Activated CD4-positive, alpha-beta T cell treated with anti-CD3 and anti-CD28 coated beads, Interleukin-2, amount 10 ng/mL, durations not matched to agents 7 days and 5 days (primary cell): ENCODE measurements around the gene RNF222. TPM values are rescaled to one million over a fixed set of nuclear protein-coding genes. Genes with fewer than 3 reads are reported as not detected.
"Not testable (repeated sequence)": the region's sequence is repeated elsewhere in the genome, so short reads cannot be mapped to it uniquely, and the experiment has no call there.

ENCODE experiments used
- CTCF ChIA-PET: fragments of 350-600 bp; sonication (Branson Sonifier 250); formaldehyde crosslinking; loops from one replicate; lab custom pipeline; 2021; ENCODE audit warnings: antibody characterized with exemption; lab: Charles Lee
- POLR2A ChIA-PET: fragments of 350-600 bp; sonication (Branson Sonifier 250); formaldehyde crosslinking; loops from one replicate; lab custom pipeline; 2021; ENCODE audit warnings: antibody characterized with exemption; lab: Charles Lee
- DNase-seq: peaks from one replicate; pipeline ENCODE4 v3.0.0-alpha.2; 2020
- H3K27ac Mint-ChIP-seq: one replicate; pipeline ENCODE4 v1.8.0; 2021; ENCODE audit warnings: mild to moderate bottlenecking, moderate library complexity, mixed read lengths
- H3K27me3 Mint-ChIP-seq: one replicate; pipeline ENCODE4 v1.8.0; 2021; ENCODE audit warnings: mixed read lengths
- H3K36me3 Mint-ChIP-seq: one replicate; pipeline ENCODE4 v1.8.0; 2021; ENCODE audit warnings: low read depth, mixed read lengths
- H3K4me1 Mint-ChIP-seq: one replicate; pipeline ENCODE4 v1.8.0; 2021; ENCODE audit warnings: mixed read lengths
- H3K4me3 Mint-ChIP-seq: one replicate; pipeline ENCODE4 v1.8.0; 2021; ENCODE audit warnings: mild to moderate bottlenecking, moderate library complexity, mixed read lengths
- H3K9me3 Mint-ChIP-seq: one replicate; pipeline ENCODE4 v1.8.0; 2021; ENCODE audit warnings: mixed read lengths
- total RNA-seq, 2 experiments: library from RNA; stranded (reverse); gene quantifications; one replicate each; pipeline ENCODE4 v1.2.3, GENCODE V29; 2021

The RNF222 gene
- total RNA-seq, 2 experiments from 2014 or later: 0.10 to 0.12 TPM

GRCh38 chr17:8408371-8408770 lies 10.7 kb upstream of the RNF222 start:
- Mint-ChIP-seq H3K4me1 (peaks cover 18% of the 10 kb centered on the region), H3K36me3 (no peaks in the 10 kb centered on the region), H3K4me3 (no peak overlapping the region), H3K27me3 (peaks cover 16% of the 10 kb centered on the region), H3K9me3 (no peaks in the 10 kb centered on the region), H3K27ac (no peak overlapping the region)
- CTCF ChIA-PET: interaction anchor here (0.6 to 1.4 kb wide), 3 partner anchors 12 to 493 kb away, joined by 3 to 4 read pairs (median 3); no protein-coding TSS in a partner anchor
- POLR2A ChIA-PET: no interaction called here
- DNase-seq: no peak

DNA sequence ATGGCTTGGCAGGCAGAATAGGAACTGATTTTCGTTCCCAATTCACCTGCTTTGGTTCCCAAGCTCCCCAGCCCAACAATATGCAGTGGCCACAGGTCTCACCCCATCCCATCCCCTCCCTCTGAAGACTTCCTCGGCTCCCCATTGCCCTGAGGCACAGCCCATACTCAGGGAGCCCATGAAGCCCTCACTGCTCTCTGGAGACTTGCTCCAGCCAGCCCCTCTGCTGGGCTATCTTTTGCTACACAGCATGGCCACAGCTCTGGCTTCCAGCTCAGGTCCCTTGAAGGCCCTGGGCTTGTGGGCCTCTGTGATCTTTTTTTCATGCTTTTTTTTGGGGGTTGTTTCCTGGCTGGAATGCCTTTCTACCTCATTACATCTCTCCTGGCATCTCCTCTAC lies 8.5 kb upstream of the RNF222 start:
- Mint-ChIP-seq H3K4me1 (peaks cover 13% of the 10 kb centered on the region), H3K27ac (no peak overlapping the region), H3K36me3 (no peaks in the 10 kb centered on the region), H3K4me3 (no peak overlapping the region), H3K27me3 (peaks cover 5% of the 10 kb centered on the region), H3K9me3 (no peaks in the 10 kb centered on the region)
- POLR2A ChIA-PET: no interaction called here
- CTCF ChIA-PET: no interaction called here
- DNase-seq: no peak

- no peak for DNase-seq
- Mint-ChIP-seq H3K27ac (no peak overlapping the region), H3K4me1 (peaks cover 13% of the 10 kb centered on the region), H3K36me3 (no peaks in the 10 kb centered on the region), H3K9me3 (no peaks in the 10 kb centered on the region), H3K4me3 (no peak overlapping the region), H3K27me3 (peaks cover 6% of the 10 kb centered on the region)
- POLR2A ChIA-PET: no interaction called here
- CTCF ChIA-PET: interaction anchor here (0.6 to 2.4 kb wide), 3 partner anchors 12 to 32 kb away, joined by 3 to 7 read pairs (median 3); no protein-coding TSS in a partner anchor
Observed at GRCh38 chr17:8405499-8406016, 7.9 kb upstream of the RNF222 start.

DNA sequence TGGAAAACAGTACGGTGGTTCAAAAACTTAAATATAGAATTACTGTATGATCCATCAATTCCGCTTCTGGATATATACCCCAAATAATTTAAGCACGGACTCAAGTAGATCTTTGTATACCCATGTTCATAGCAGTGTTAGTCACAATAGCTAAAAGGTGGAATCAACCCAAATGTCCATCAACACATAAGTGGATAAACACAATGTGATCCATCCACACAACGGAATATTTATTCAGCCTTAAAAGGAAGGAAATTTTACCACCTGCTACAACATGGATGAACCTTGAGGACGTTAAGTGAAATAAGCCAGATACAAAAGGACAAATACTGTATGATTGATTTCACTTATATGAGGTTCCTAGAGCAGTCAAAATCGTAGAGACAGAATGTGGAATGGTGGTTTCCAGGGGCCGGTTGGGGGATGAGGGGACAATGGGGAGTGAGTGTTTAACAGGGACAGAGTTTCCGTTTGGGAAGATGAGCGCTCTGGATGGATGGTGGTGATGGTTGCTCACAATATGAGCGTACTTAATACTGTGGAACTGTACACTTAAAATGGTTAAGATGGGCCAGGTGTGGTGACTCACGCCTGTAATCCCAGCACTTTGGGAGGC lies 5.4 kb upstream of the RNF222 start:
- no peak for DNase-seq
- H3K27me3 Mint-ChIP-seq: peaks cover 7% of the 10 kb centered on the region
- POLR2A ChIA-PET: no interaction called here

DNA sequence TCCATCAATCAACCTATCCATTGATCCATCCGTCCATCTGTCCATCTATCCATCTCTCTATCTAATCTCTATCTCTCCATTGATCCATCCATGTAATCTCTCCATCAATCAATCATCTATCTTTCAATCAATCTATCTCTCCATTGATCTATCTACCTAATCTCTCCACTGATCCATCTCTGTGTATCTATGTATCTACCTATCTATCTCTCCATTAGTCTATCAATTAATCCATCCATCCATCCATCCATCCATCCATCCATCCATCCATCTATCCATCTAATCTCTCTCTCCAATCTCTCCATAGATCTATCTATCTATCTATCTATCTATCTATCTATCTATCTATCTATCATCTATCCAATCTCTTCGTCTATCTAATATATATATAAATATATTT lies 3.5 kb upstream of the RNF222 start:
- Mint-ChIP-seq H3K9me3 (no peaks in the 10 kb centered on the region), H3K27ac (no peak overlapping the region), H3K4me3 (no peak overlapping the region), H3K4me1 (no peaks in the 10 kb centered on the region), H3K27me3 (peaks cover 17% of the 10 kb centered on the region), H3K36me3 (no peaks in the 10 kb centered on the region)
- POLR2A ChIA-PET: no interaction called here
- DNase-seq: no peak
- CTCF ChIA-PET: no interaction called here

More for the DNA sequence above, 5.4 kb upstream of the RNF222 start:
- CTCF ChIA-PET: no interaction called here
- Mint-ChIP-seq H3K9me3 (no peaks in the 10 kb centered on the region), H3K36me3 (no peaks in the 10 kb centered on the region), H3K4me1 (peaks cover under 1% of the 10 kb centered on the region), H3K27ac (no peak overlapping the region), H3K4me3 (no peak overlapping the region)

GRCh38 chr17:8398980-8399379 lies 1.4 kb upstream of the RNF222 start:
- H3K36me3 Mint-ChIP-seq: no peaks in the 10 kb centered on the region
- peaks cover 2% of the 10 kb centered on the region for H3K4me1 Mint-ChIP-seq
- H3K9me3 Mint-ChIP-seq: no peaks in the 10 kb centered on the region
- no peak for DNase-seq
- CTCF ChIA-PET: interaction anchor here (1.4 kb wide), 1 partner anchor 11 kb away, joined by 4 read pairs; no protein-coding TSS in a partner anchor
- H3K27me3 Mint-ChIP-seq: peaks cover 26% of the 10 kb centered on the region
- no peak overlapping the region for H3K27ac Mint-ChIP-seq
- POLR2A ChIA-PET: no interaction called here
- H3K4me3 Mint-ChIP-seq: no peak overlapping the region

DNA sequence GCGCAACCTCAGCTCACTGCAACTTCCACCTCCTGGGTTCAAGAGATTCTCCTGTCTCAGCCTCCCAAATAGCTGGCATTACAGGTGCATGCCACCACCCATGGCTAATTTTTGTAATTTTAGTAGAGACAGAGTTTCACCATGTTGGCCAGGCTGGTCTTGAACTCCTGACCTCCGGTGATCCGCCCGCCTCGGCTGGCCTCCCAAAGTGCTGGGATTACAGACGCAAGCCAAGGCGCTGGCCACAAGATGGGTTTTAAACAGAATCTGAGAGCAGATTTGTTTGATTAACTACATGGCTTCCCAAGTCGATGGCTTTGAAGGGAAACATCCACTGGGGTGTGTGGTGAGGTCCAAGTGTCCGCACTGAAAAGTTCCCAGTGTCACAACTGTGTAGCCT lies 3.1 kb downstream of the RNF222 start:
- peaks cover 12% of the 10 kb centered on the region for H3K4me1 Mint-ChIP-seq
- DNase-seq, H3K9me3 Mint-ChIP-seq, POLR2A ChIA-PET, H3K4me3 Mint-ChIP-seq, H3K27ac Mint-ChIP-seq, H3K36me3 Mint-ChIP-seq: not testable (repeated sequence)
- CTCF ChIA-PET: interaction anchor here (0.7 to 3.8 kb wide), 4 partner anchors 11 to 36 kb away, joined by 3 to 17 read pairs (median 5); partner anchors contain the start of gene KRABD2
- peaks cover 18% of the 10 kb centered on the region for H3K27me3 Mint-ChIP-seq

DNA sequence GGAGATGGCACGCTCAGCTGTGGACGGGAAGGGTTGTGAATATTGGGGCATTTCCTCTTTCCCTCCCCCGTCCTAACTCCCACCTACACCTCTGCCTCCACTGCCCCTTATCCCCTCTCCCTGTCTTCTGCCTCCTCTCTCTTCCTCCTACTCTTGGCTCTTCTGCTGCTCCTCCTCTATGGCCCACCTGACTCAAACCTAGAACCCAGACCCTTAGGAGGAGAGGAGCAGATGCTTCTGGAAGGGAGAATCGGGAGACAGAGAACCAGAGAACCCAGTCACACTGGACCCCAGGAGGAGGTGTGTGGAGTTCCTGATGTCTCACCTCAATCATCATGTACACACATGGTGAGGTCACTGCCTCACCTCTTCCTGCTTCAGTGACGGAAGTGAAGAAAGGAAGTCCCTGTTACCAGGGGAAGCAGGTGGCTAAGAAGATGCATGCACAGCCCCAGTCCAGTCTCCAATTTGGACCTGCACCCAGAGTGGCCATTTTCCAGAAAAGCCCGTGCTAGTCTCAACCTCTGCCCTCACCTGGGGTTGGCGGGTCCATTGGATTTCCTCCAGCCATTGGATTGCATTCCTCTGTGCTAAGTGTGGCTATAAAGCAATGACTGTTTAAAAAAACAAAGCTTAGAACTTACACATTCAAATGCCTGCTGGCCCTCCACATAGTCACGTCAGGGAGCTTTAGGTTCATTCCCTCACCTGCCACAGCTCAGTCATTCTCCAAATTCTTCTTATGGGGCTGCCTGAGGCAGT lies 4.0 kb downstream of the RNF222 start:
- peak; percentile 57 for DNase-seq

DNA sequence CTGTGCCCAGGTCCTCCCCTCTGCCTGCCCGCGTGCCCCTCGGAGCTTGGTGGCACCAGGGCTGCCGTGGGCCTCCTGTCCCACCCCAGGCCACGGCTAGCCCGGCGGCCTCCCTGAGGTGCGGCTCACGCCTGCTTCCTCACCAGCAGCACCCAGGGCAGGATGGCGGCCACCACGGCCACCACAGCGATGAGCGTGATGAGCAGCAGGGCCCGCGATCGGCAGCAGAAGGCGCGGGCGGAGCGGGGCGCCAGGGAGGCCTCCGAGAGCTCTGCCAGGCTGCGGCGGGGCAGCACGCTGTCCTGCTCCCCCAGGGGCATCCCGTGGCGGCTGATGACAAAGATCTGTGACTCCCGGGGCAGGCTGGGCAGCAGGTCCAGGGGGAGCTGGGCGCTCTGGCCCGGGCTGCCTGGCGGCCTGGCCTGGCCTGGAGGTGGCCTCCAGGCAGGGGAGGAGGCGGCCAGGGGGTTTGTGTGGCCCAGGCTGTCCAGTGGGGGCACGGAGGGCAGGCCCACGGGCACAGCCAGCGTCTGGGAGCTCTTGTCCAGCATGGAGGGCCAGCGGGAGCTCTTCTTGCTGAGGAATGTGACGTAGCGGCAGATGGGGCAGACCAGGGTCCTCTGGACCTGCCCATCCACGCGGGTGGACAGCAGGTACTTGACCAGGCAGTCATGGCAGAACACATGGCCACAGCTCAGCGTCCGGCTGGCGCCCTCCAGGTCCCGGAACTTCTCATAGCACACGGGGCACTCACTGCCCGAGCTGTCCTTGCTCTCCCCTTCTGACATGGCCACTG lies 4.8 kb downstream of the RNF222 start:
- DNase-seq: no peak
- CTCF ChIA-PET: interaction anchor here (1.0 to 2.4 kb wide), 2 partner anchors 9 to 16 kb away, joined by 3 to 15 read pairs; partner anchors contain the start of gene KRABD2
- Mint-ChIP-seq H3K27me3 (peaks cover 18% of the 10 kb centered on the region), H3K36me3 (peaks cover 4% of the 10 kb centered on the region), H3K9me3 (no peaks in the 10 kb centered on the region), H3K4me3 (no peak overlapping the region), H3K4me1 (peaks cover 12% of the 10 kb centered on the region), H3K27ac (peak overlapping the region; percentile 94)
- POLR2A ChIA-PET: interaction anchor here (1.0 kb wide), 1 partner anchor 16 kb away, joined by 3 read pairs; the partner anchor contains the start of gene KRABD2

More for the DNA sequence above, 4.0 kb downstream of the RNF222 start:
- Mint-ChIP-seq H3K27me3 (peaks cover 18% of the 10 kb centered on the region), H3K4me3 (no peak overlapping the region), H3K27ac (peak overlapping the region; percentile 94), H3K9me3 (no peaks in the 10 kb centered on the region), H3K36me3 (peaks cover 4% of the 10 kb centered on the region), H3K4me1 (peaks cover 12% of the 10 kb centered on the region)
- ChIA-PET POLR2A (no interaction called here), CTCF (interaction anchor here (0.6 to 3.8 kb wide), 4 partner anchors 10 to 12 kb away, joined by 3 to 17 read pairs (median 10); no protein-coding TSS in a partner anchor)

- Mint-ChIP-seq H3K9me3 (no peaks in the 10 kb centered on the region), H3K27ac (peak overlapping the region; percentile 57), H3K36me3 (peaks cover 4% of the 10 kb centered on the region), H3K27me3 (peaks cover 14% of the 10 kb centered on the region), H3K4me3 (no peak overlapping the region), H3K4me1 (peaks cover 12% of the 10 kb centered on the region)
- ChIA-PET CTCF (interaction anchor here (1.0 to 2.4 kb wide), 3 partner anchors 9 to 15 kb away, joined by 3 to 15 read pairs (median 9); partner anchors contain the start of gene KRABD2), POLR2A (interaction anchor here (1.0 kb wide), 1 partner anchor 15 kb away, joined by 3 read pairs; the partner anchor contains the start of gene KRABD2)
- no peak for DNase-seq
Observed at GRCh38 chr17:8392274-8392673, 5.4 kb downstream of the RNF222 start.

- H3K4me3 Mint-ChIP-seq: no peak overlapping the region
- ChIA-PET CTCF (interaction anchor here (0.8 to 2.4 kb wide), 4 partner anchors 8 to 273 kb away, joined by 3 to 15 read pairs (median 6); partner anchors contain the start of genes ALOXE3 and KRABD2), POLR2A (no interaction called here)
- H3K4me1 Mint-ChIP-seq: peaks cover 13% of the 10 kb centered on the region
- no peak overlapping the region for H3K27ac Mint-ChIP-seq
- H3K9me3 Mint-ChIP-seq: no peaks in the 10 kb centered on the region
- peaks cover 14% of the 10 kb centered on the region for H3K27me3 Mint-ChIP-seq
- DNase-seq: no peak
- H3K36me3 Mint-ChIP-seq: peaks cover 4% of the 10 kb centered on the region
Observed at GRCh38 chr17:8391711-8392110, 5.9 kb downstream of the RNF222 start.
